ENCODE results near the gene SGMS1. TPM values are rescaled to one million over a fixed set of nuclear protein-coding genes. Genes with fewer than 3 reads are reported as not detected.

SGMS1 gene
- polyA plus RNA-seq, 1 of the 3 experiments (the other 2 are of a cell fraction) = 6.3 TPM

DNA sequence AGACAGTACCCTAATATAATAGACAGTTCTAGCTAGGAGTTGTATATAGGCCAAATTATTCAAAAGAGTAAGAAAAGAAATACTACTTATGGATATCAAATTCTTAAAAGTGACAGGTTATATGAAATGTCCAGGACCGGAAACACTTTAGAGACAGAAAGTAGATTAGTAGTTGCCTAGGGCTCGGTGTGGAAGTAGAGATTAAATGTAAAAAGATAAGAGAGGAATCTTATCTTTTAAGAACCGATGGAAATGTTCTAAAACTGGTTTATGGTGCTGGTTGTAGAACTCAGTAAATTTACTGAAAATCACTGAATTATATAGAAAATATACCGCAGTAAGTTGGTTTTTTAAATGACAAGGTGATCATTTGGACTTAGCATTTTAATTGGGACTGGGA lies 224.9 kb downstream of the SGMS1 start:
- Histone ChIP-seq H3K9me2 (no peaks in the 10 kb centered on the region), H3K27ac (ENCODE audit: low read depth in 2 of 2, low read length in 1 of 2) (no peak overlapping the region), H3K4me3 (ENCODE audit: low read depth in 2 of 2, low read length in 1 of 2) (no peak overlapping the region), H3K9ac (no peak overlapping the region), H3K79me2 (ENCODE audit: insufficient read depth) (peaks cover 46% of the 10 kb centered on the region), H3F3A (replicated peaks; ENCODE audit: insufficient read depth) (peaks cover 5% of the 10 kb centered on the region), H3K36me3 (replicated peaks in 1 of 2; ENCODE audit: control insufficient read depth in 1 of 2, insufficient read depth in 2 of 2, low read length in 1 of 2) (peaks cover 0 to 3% of the 10 kb centered on the region in 2 experiments), H3K27me3 (ENCODE audit: insufficient read depth) (no peaks in the 10 kb centered on the region), H3K4me1 (ENCODE audit: control insufficient read depth in 1 of 2, insufficient read depth in 2 of 2, low read depth in 1 of 2, low read length in 1 of 2) (peaks cover 0 to 10% of the 10 kb centered on the region in 2 experiments; a peak in 2 of 4 replicates), H3K4me2 (no peak overlapping the region), H3K9me3 (no peaks in the 10 kb centered on the region), H2AFZ (ENCODE audit: low read depth) (no peak overlapping the region), H4K20me1 (ENCODE audit: insufficient read depth) (no peaks in the 10 kb centered on the region)
- POLR2A ChIA-PET = no interaction called here
- no peak for DNase-seq
- 87% methylated on average over 4 of the region's 4 CpGs for WGBS (ENCODE audit: low lambda C conversion rate)
- no peak for TF ChIP-seq EZH2phosphoT487 (IDR thresholded peaks at IDR 0.05; ENCODE audit: borderline replicate concordance, low read depth)
- no peak for TF ChIP-seq EP300 (IDR thresholded peaks at IDR 0.05; ENCODE audit: borderline replicate concordance in 1 of 2, low read depth in 1 of 2, low read length in 1 of 2)
- TF ChIP-seq JUND (IDR thresholded peaks at IDR 0.05) = no peak
- no peak for TF ChIP-seq SIN3A (IDR thresholded peaks at IDR 0.05; ENCODE audit: borderline replicate concordance, low read depth, low read length)
- TF ChIP-seq MXI1 (IDR thresholded peaks at IDR 0.05; ENCODE audit: low read depth, low read length) = no peak
- no peak for TF ChIP-seq RAD21 (IDR thresholded peaks at IDR 0.05; ENCODE audit: low read length)
- no peak for TF ChIP-seq FOXM1 (IDR thresholded peaks at IDR 0.05; ENCODE audit: low read depth)
- TF ChIP-seq, protein P1, sequence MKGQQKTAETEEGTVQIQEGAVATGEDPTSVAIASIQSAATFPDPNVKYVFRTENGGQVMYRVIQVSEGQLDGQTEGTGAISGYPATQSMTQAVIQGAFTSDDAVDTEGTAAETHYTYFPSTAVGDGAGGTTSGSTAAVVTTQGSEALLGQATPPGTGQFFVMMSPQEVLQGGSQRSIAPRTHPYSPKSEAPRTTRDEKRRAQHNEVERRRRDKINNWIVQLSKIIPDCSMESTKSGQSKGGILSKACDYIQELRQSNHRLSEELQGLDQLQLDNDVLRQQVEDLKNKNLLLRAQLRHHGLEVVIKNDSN (IDR thresholded peaks at IDR 0.05; ENCODE audit: borderline replicate concordance, low read depth) = no peak
- TF ChIP-seq, protein P2, sequence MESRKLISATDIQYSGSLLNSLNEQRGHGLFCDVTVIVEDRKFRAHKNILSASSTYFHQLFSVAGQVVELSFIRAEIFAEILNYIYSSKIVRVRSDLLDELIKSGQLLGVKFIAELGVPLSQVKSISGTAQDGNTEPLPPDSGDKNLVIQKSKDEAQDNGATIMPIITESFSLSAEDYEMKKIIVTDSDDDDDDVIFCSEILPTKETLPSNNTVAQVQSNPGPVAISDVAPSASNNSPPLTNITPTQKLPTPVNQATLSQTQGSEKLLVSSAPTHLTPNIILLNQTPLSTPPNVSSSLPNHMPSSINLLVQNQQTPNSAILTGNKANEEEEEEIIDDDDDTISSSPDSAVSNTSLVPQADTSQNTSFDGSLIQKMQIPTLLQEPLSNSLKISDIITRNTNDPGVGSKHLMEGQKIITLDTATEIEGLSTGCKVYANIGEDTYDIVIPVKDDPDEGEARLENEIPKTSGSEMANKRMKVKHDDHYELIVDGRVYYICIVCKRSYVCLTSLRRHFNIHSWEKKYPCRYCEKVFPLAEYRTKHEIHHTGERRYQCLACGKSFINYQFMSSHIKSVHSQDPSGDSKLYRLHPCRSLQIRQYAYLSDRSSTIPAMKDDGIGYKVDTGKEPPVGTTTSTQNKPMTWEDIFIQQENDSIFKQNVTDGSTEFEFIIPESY (IDR thresholded peaks at IDR 0.05; ENCODE audit: borderline replicate concordance, low read depth) = no peak
- no peak for TF ChIP-seq YY1 (IDR thresholded peaks at IDR 0.05; ENCODE audit: low read depth)
- TF ChIP-seq, protein P3, sequence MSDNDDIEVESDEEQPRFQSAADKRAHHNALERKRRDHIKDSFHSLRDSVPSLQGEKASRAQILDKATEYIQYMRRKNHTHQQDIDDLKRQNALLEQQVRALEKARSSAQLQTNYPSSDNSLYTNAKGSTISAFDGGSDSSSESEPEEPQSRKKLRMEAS (IDR thresholded peaks at IDR 0.05; ENCODE audit: low read depth) = no peak
- no peak for TF ChIP-seq FOSL2 (IDR thresholded peaks at IDR 0.05; ENCODE audit: borderline replicate concordance, low read depth)
- TF ChIP-seq, protein P4, sequence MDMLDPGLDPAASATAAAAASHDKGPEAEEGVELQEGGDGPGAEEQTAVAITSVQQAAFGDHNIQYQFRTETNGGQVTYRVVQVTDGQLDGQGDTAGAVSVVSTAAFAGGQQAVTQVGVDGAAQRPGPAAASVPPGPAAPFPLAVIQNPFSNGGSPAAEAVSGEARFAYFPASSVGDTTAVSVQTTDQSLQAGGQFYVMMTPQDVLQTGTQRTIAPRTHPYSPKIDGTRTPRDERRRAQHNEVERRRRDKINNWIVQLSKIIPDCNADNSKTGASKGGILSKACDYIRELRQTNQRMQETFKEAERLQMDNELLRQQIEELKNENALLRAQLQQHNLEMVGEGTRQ (IDR thresholded peaks at IDR 0.05; ENCODE audit: borderline replicate concordance, low read depth, low read length) = no peak
- TF ChIP-seq TAF1 (IDR thresholded peaks at IDR 0.05; ENCODE audit: borderline replicate concordance, low read depth, low read length) = no peak
- TF ChIP-seq TCF12 (IDR thresholded peaks at IDR 0.05) = no peak
- TF ChIP-seq, protein P5, sequence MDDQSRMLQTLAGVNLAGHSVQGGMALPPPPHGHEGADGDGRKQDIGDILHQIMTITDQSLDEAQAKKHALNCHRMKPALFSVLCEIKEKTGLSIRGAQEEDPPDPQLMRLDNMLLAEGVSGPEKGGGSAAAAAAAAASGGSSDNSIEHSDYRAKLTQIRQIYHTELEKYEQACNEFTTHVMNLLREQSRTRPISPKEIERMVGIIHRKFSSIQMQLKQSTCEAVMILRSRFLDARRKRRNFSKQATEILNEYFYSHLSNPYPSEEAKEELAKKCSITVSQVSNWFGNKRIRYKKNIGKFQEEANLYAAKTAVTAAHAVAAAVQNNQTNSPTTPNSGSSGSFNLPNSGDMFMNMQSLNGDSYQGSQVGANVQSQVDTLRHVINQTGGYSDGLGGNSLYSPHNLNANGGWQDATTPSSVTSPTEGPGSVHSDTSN (IDR thresholded peaks at IDR 0.05) = no peak
- TF ChIP-seq RXRA (IDR thresholded peaks at IDR 0.05; ENCODE audit: borderline replicate concordance, low read depth) = no peak
- TF ChIP-seq, protein P6, sequence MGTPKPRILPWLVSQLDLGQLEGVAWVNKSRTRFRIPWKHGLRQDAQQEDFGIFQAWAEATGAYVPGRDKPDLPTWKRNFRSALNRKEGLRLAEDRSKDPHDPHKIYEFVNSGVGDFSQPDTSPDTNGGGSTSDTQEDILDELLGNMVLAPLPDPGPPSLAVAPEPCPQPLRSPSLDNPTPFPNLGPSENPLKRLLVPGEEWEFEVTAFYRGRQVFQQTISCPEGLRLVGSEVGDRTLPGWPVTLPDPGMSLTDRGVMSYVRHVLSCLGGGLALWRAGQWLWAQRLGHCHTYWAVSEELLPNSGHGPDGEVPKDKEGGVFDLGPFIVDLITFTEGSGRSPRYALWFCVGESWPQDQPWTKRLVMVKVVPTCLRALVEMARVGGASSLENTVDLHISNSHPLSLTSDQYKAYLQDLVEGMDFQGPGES (IDR thresholded peaks at IDR 0.05; ENCODE audit: low read depth, low read length) = no peak
- CTCF ChIA-PET = no interaction called here
